H1 (cell line): Measurements from ENCODE around the gene SLC11A1. TPM values are rescaled to one million over a fixed set of nuclear protein-coding genes. Genes with fewer than 3 reads are reported as not detected.

Source experiments
- CHD1 ChIP-seq: IDR thresholded peaks from 2 replicates; pipeline ENCODE4 v1.6.1; 2012; ENCODE audit warnings: low read depth, low read length, improper control_type of control experiment
- TBP ChIP-seq: IDR thresholded peaks from 2 replicates; pipeline ENCODE4 v1.6.1; 2011; ENCODE audit warnings: low read depth, low read length, improper control_type of control experiment
- polyA plus RNA-seq, 7 experiments: library from polyadenylated mRNA; depleted of rRNA in 3 of 7; stranded (reverse) in 5 of 7; unstranded in 2 of 7; fragments of >200 nt in 5 of 7; fragments of 200-250 nt in 2 of 7; gene quantifications; 1 replicate in 5 of 7; 2 replicates in 1 of 7; 4 replicates in 1 of 7; pipeline versions ENCODE4 v1.2.1 to v1.2.3, GENCODE V29; 2011 to 2013; ENCODE audit warnings: missing spikeins in 2 of 7, mixed read lengths in 2 of 7
- total RNA-seq: library from RNA; stranded (reverse); fragmentation: NEBNext Ultra II Directional; extraction: Animal tissue kit (Norgen Biotek cat#: 25700); gene quantifications from 2 replicates; pipeline ENCODE4 v1.2.1, GENCODE V29; 2021
- TF ChIP-seq, protein P1 (sequence below): fragments of 300-600 bp; sonication (generic); IDR thresholded peaks from 2 replicates; pipeline ENCODE4 v1.7.1; 2012; ENCODE audit warnings: low read length, moderate library complexity, mild to moderate bottlenecking, inconsistent platforms; ENCODE audit not compliant: insufficient replicate concordance
- TF ChIP-seq, protein P2 (sequence below): IDR thresholded peaks from 2 replicates; pipeline ENCODE4 v1.6.1; 2012; ENCODE audit warnings: inconsistent platforms

The SLC11A1 gene
- total and polyA plus RNA-seq, 2 of the 8 experiments (the other 6 are each of a cell fraction or from before 2014, with no cell fraction given) = 0.20 to 0.43 TPM

DNA sequence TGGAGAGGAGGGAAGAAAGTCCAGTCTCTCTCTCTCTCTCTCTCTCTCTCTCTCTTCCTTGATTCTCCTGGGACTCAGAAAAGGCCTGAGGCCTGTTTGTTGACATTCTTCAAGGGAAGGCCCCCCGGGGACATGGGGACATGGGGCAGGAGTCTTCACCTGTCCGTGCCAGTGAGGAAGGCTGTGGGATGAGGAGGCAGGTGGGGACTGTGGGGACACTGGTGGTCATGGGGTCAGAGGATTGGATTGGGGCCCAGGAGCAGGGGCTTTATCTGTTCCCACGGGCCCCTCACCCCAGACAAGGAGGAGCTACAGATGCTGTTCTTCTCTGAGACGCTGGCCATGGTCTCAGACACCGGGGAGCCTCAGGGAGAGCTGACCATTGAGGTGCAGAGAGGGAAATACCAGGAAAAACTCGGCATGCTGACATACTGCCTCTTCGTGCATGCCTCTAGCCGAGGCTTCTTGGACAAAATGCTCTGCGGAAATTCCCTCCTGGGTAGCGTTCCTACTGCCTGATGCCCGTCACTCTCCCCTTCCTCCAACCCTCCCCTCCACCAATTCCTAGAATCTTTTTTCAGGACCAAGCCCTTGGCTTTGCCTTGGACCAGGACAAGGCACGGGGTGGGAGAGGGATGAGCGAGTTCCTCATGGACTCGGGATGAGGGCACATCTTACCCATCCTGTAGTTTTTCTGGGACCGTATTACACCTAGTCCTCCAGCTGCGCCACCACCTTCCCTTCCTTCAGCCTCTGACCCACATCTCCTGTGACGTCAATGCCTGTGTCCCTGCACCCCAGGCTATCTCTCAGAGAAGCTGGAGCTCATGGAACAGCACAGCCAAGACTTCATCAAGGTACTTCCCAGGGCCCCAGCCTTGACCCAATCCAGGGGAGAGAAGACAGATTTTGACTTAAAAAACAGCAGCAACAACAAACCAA is 24.6 kb upstream of the SLC11A1 start (continued):
- TF ChIP-seq, protein P1, sequence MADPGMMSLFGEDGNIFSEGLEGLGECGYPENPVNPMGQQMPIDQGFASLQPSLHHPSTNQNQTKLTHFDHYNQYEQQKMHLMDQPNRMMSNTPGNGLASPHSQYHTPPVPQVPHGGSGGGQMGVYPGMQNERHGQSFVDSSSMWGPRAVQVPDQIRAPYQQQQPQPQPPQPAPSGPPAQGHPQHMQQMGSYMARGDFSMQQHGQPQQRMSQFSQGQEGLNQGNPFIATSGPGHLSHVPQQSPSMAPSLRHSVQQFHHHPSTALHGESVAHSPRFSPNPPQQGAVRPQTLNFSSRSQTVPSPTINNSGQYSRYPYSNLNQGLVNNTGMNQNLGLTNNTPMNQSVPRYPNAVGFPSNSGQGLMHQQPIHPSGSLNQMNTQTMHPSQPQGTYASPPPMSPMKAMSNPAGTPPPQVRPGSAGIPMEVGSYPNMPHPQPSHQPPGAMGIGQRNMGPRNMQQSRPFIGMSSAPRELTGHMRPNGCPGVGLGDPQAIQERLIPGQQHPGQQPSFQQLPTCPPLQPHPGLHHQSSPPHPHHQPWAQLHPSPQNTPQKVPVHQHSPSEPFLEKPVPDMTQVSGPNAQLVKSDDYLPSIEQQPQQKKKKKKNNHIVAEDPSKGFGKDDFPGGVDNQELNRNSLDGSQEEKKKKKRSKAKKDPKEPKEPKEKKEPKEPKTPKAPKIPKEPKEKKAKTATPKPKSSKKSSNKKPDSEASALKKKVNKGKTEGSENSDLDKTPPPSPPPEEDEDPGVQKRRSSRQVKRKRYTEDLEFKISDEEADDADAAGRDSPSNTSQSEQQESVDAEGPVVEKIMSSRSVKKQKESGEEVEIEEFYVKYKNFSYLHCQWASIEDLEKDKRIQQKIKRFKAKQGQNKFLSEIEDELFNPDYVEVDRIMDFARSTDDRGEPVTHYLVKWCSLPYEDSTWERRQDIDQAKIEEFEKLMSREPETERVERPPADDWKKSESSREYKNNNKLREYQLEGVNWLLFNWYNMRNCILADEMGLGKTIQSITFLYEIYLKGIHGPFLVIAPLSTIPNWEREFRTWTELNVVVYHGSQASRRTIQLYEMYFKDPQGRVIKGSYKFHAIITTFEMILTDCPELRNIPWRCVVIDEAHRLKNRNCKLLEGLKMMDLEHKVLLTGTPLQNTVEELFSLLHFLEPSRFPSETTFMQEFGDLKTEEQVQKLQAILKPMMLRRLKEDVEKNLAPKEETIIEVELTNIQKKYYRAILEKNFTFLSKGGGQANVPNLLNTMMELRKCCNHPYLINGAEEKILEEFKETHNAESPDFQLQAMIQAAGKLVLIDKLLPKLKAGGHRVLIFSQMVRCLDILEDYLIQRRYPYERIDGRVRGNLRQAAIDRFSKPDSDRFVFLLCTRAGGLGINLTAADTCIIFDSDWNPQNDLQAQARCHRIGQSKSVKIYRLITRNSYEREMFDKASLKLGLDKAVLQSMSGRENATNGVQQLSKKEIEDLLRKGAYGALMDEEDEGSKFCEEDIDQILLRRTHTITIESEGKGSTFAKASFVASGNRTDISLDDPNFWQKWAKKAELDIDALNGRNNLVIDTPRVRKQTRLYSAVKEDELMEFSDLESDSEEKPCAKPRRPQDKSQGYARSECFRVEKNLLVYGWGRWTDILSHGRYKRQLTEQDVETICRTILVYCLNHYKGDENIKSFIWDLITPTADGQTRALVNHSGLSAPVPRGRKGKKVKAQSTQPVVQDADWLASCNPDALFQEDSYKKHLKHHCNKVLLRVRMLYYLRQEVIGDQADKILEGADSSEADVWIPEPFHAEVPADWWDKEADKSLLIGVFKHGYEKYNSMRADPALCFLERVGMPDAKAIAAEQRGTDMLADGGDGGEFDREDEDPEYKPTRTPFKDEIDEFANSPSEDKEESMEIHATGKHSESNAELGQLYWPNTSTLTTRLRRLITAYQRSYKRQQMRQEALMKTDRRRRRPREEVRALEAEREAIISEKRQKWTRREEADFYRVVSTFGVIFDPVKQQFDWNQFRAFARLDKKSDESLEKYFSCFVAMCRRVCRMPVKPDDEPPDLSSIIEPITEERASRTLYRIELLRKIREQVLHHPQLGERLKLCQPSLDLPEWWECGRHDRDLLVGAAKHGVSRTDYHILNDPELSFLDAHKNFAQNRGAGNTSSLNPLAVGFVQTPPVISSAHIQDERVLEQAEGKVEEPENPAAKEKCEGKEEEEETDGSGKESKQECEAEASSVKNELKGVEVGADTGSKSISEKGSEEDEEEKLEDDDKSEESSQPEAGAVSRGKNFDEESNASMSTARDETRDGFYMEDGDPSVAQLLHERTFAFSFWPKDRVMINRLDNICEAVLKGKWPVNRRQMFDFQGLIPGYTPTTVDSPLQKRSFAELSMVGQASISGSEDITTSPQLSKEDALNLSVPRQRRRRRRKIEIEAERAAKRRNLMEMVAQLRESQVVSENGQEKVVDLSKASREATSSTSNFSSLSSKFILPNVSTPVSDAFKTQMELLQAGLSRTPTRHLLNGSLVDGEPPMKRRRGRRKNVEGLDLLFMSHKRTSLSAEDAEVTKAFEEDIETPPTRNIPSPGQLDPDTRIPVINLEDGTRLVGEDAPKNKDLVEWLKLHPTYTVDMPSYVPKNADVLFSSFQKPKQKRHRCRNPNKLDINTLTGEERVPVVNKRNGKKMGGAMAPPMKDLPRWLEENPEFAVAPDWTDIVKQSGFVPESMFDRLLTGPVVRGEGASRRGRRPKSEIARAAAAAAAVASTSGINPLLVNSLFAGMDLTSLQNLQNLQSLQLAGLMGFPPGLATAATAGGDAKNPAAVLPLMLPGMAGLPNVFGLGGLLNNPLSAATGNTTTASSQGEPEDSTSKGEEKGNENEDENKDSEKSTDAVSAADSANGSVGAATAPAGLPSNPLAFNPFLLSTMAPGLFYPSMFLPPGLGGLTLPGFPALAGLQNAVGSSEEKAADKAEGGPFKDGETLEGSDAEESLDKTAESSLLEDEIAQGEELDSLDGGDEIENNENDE = no peak
- TF ChIP-seq, protein P2, sequence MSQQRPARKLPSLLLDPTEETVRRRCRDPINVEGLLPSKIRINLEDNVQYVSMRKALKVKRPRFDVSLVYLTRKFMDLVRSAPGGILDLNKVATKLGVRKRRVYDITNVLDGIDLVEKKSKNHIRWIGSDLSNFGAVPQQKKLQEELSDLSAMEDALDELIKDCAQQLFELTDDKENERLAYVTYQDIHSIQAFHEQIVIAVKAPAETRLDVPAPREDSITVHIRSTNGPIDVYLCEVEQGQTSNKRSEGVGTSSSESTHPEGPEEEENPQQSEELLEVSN = peak; percentile 51; the same call in 1 of the 2 replicates
- TF ChIP-seq TBP (no peak), CHD1 (no peak)
- TF ChIP-seq, all 59 proteins: peak for 1
